HEK293 (cell line): ENCODE measurements around the gene ASIP.

Experiments used
- CTCF ChIA-PET: fragments of 350-600 bp; formaldehyde crosslinking; extraction: SDS; loops from one replicate; lab custom pipeline; 2021; ENCODE audit warnings: antibody characterized with exemption; lab: Yijun Ruan, JAX
- POLR2A ChIA-PET: fragments of 300-600 bp; formaldehyde crosslinking; extraction: SDS; loops from one replicate; lab custom pipeline; 2020; ENCODE audit warnings: antibody characterized with exemption, inconsistent platforms; lab: Yijun Ruan, JAX
- H3K27ac ChIP-seq: fragments of 200-500 bp; sonication (Bioruptor generic); 2 replicates; pipeline ENCODE4 v1.5.1; 2014; ENCODE audit warnings: low read depth, low read length, control low read depth, inconsistent platforms; ENCODE audit errors: extremely low read depth
- H3K36me3 ChIP-seq, 2 experiments: fragments of 200-500 bp in 1 of 2; sonication (Bioruptor generic) in 1 of 2; 1 replicate in 1 of 2; 2 replicates in 1 of 2; pipeline ENCODE4 v1.5.1; 2014 to 2017; ENCODE audit warnings: inconsistent platforms in 2 of 2, low read length in 2 of 2; ENCODE audit not compliant: control insufficient read depth in 2 of 2, insufficient read depth in 1 of 2
- H3K4me1 ChIP-seq: fragments of 200-500 bp; sonication (Bioruptor generic); 2 replicates; pipeline ENCODE4 v1.5.1; 2014; ENCODE audit warnings: mild to moderate bottlenecking, low read length, inconsistent platforms; ENCODE audit not compliant: control insufficient read depth, insufficient read depth
- H3K4me3 ChIP-seq: 2 replicates; pipeline ENCODE4 v1.5.1; 2011; ENCODE audit warnings: low read depth, mild to moderate bottlenecking, control low read depth, low read length, moderate library complexity
- H3K9me3 ChIP-seq: fragments of 200-500 bp; sonication (Bioruptor generic); 2 replicates; pipeline ENCODE4 v1.5.1; 2014; ENCODE audit warnings: low read depth, low read length, inconsistent platforms; ENCODE audit not compliant: control insufficient read depth, insufficient read depth
- ELK4 ChIP-seq: IDR thresholded peaks from 2 replicates; pipeline ENCODE4 v1.6.1; 2011; ENCODE audit warnings: mild to moderate bottlenecking, low read depth, low read length, borderline replicate concordance
- GLIS2 ChIP-seq: fragments of 450-650 bp; formaldehyde crosslinking; IDR thresholded peaks from 2 replicates; pipeline ENCODE4 v1.5.1; 2016; ENCODE audit warnings: missing biosample characterization, missing genetic modification characterization
- KLF1 ChIP-seq: fragments of 450-650 bp; formaldehyde crosslinking; IDR thresholded peaks from 2 replicates; pipeline ENCODE4 v1.5.1; 2016; ENCODE audit warnings: missing biosample characterization, missing genetic modification characterization
- KLF16 ChIP-seq: fragments of 450-650 bp; formaldehyde crosslinking; IDR thresholded peaks from 2 replicates; pipeline ENCODE4 v1.5.1; 2017; ENCODE audit warnings: missing biosample characterization, missing genetic modification characterization
- MEIS1 ChIP-seq: sonication (generic); formaldehyde crosslinking; IDR thresholded peaks from 2 replicates; pipeline ENCODE4 v1.8.1; 2022; ENCODE audit warnings: missing genetic modification reagents, mild to moderate bottlenecking, borderline replicate concordance
- MZF1 ChIP-seq: fragments of 450-650 bp; formaldehyde crosslinking; IDR thresholded peaks from 2 replicates; pipeline ENCODE4 v1.5.1; 2017; ENCODE audit warnings: missing biosample characterization, missing genetic modification characterization, borderline replicate concordance
- PRDM4 ChIP-seq: fragments of 450-650 bp; formaldehyde crosslinking; IDR thresholded peaks from 2 replicates; pipeline ENCODE4 v1.5.1; 2017; ENCODE audit warnings: missing biosample characterization, missing genetic modification characterization
- RBAK ChIP-seq: fragments of 450-650 bp; formaldehyde crosslinking; IDR thresholded peaks from 2 replicates; pipeline ENCODE4 v1.5.1; 2016; ENCODE audit warnings: missing biosample characterization, missing genetic modification characterization
- ZBTB49 ChIP-seq: fragments of 450-650 bp; formaldehyde crosslinking; IDR thresholded peaks from 2 replicates; pipeline ENCODE4 v1.5.1; 2016; ENCODE audit warnings: missing biosample characterization, missing genetic modification characterization, low read depth
- ZBTB8A ChIP-seq: fragments of 450-650 bp; formaldehyde crosslinking; IDR thresholded peaks from 2 replicates; pipeline ENCODE4 v1.5.1; 2016; ENCODE audit warnings: missing biosample characterization, missing genetic modification characterization
- ZFP3 ChIP-seq: fragments of 450-650 bp; formaldehyde crosslinking; IDR thresholded peaks from 2 replicates; pipeline ENCODE4 v1.5.1; 2016; ENCODE audit warnings: low read depth, missing biosample characterization, missing genetic modification characterization
- ZFP69B ChIP-seq: fragments of 450-650 bp; formaldehyde crosslinking; IDR thresholded peaks from 2 replicates; pipeline ENCODE4 v1.5.1; 2016; ENCODE audit warnings: missing biosample characterization, missing genetic modification characterization
- ZNF132 ChIP-seq: fragments of 450-650 bp; formaldehyde crosslinking; IDR thresholded peaks from 2 replicates; pipeline ENCODE4 v1.5.1; 2017; ENCODE audit warnings: missing biosample characterization, missing genetic modification characterization, borderline replicate concordance
- ZNF133 ChIP-seq: fragments of 450-650 bp; formaldehyde crosslinking; IDR thresholded peaks from 2 replicates; pipeline ENCODE4 v1.5.1; 2016; ENCODE audit warnings: missing biosample characterization, missing genetic modification characterization
- ZNF157 ChIP-seq: fragments of 450-650 bp; formaldehyde crosslinking; IDR thresholded peaks from 2 replicates; pipeline ENCODE4 v1.5.1; 2016; ENCODE audit warnings: missing biosample characterization, missing genetic modification characterization
- ZNF174 ChIP-seq: fragments of 450-650 bp; formaldehyde crosslinking; IDR thresholded peaks from 2 replicates; pipeline ENCODE4 v1.5.0; 2017; ENCODE audit warnings: missing biosample characterization, mild to moderate bottlenecking, missing genetic modification characterization
- ZNF211 ChIP-seq: fragments of 450-650 bp; formaldehyde crosslinking; IDR thresholded peaks from 2 replicates; pipeline ENCODE4 v1.5.1; 2016; ENCODE audit warnings: low read depth, missing biosample characterization, missing genetic modification characterization
- ZNF26 ChIP-seq: fragments of 450-650 bp; formaldehyde crosslinking; IDR thresholded peaks from 2 replicates; pipeline ENCODE4 v1.5.1; 2016; ENCODE audit warnings: missing biosample characterization, missing genetic modification characterization
- ZNF350 ChIP-seq: fragments of 450-650 bp; formaldehyde crosslinking; IDR thresholded peaks from 2 replicates; pipeline ENCODE4 v1.5.0; 2017; ENCODE audit warnings: missing biosample characterization, mild to moderate bottlenecking, missing genetic modification characterization
- ZNF548 ChIP-seq: fragments of 450-650 bp; formaldehyde crosslinking; IDR thresholded peaks from 2 replicates; pipeline ENCODE4 v1.5.1; 2016; ENCODE audit warnings: missing biosample characterization, missing genetic modification characterization
- ZNF626 ChIP-seq: fragments of 450-650 bp; sonication (Bioruptor Pico); formaldehyde crosslinking; IDR thresholded peaks from 2 replicates; pipeline ENCODE4 v1.5.1; 2018; ENCODE audit warnings: missing biosample characterization, missing genetic modification characterization, inconsistent platforms
- ZNF654 ChIP-seq: fragments of 450-650 bp; formaldehyde crosslinking; IDR thresholded peaks from 2 replicates; pipeline ENCODE4 v1.5.1; 2016; ENCODE audit warnings: low read depth, missing biosample characterization, missing genetic modification characterization
- ZNF777 ChIP-seq: fragments of 450-650 bp; formaldehyde crosslinking; IDR thresholded peaks from 2 replicates; pipeline ENCODE4 v1.5.1; 2017; ENCODE audit warnings: missing biosample characterization, missing genetic modification characterization, borderline replicate concordance
- ZSCAN18 ChIP-seq: fragments of 450-650 bp; formaldehyde crosslinking; IDR thresholded peaks from 2 replicates; pipeline ENCODE4 v1.5.1; 2016; ENCODE audit warnings: missing biosample characterization, missing genetic modification characterization
- ZSCAN23 ChIP-seq: fragments of 450-650 bp; formaldehyde crosslinking; IDR thresholded peaks from 2 replicates; pipeline ENCODE4 v1.5.1; 2016; ENCODE audit warnings: missing biosample characterization, missing genetic modification characterization
- ZXDB ChIP-seq: fragments of 450-650 bp; formaldehyde crosslinking; IDR thresholded peaks from 2 replicates; pipeline ENCODE4 v1.5.1; 2016; ENCODE audit warnings: missing biosample characterization, missing genetic modification characterization

The ASIP gene

GRCh38 chr20:34312544-34313217, 71.5 kb downstream of the ASIP start:
- no peaks in the 10 kb centered on the region for H3K4me1 ChIP-seq
- CTCF ChIA-PET, result interaction anchor here (0.5 to 5.0 kb wide), 94 partner anchors 8 to 547 kb away, joined by 3 to 116 read pairs (median 5); partner anchors contain the start of genes AHCY, DYNLRB1 and ITCH
- H3K4me3 ChIP-seq, result peak overlapping the region; percentile 34
- POLR2A ChIA-PET, result interaction anchor here (0.6 to 2.7 kb wide), 6 partner anchors 10 to 439 kb away, joined by 3 to 17 read pairs (median 10); partner anchors contain the start of genes AHCY, DYNLRB1 and ITCH
- no peak overlapping the region for H3K27ac ChIP-seq
- H3K36me3 ChIP-seq, result no peaks in the 10 kb centered on the region
- no peaks in the 10 kb centered on the region for H3K9me3 ChIP-seq
- no peak for TF ChIP-seq ZNF548 (tag by site-specific recombination)
- peak; percentile 18; the same call in 1 of the 2 replicates for TF ChIP-seq KLF1 (tag by site-specific recombination)
- TF ChIP-seq KLF16 (tag by site-specific recombination), result no peak
- peak; percentile 63 for TF ChIP-seq ZXDB (tag by site-specific recombination)
- no peak for TF ChIP-seq ZNF132
- no peak for TF ChIP-seq ZNF133 (tag by site-specific recombination)
- TF ChIP-seq ZSCAN18 (tag by site-specific recombination), result no peak
- no peak for TF ChIP-seq ZNF174 (tag by site-specific recombination)
- no peak for TF ChIP-seq GLIS2 (tag by site-specific recombination)
- TF ChIP-seq MEIS1 (CRISPR knock-in tag), result no peak
- TF ChIP-seq ZFP69B (tag by site-specific recombination), result no peak; the same call in 1 of the 2 replicates
- no peak for TF ChIP-seq ZNF211
- no peak for TF ChIP-seq ZNF26
- TF ChIP-seq PRDM4 (tag by site-specific recombination), result no peak
- TF ChIP-seq ZNF350 (tag by site-specific recombination), result no peak
- TF ChIP-seq ZNF654 (tag by site-specific recombination), result peak; percentile 100
- no peak for TF ChIP-seq RBAK (tag by site-specific recombination)
- no peak for TF ChIP-seq MZF1 (tag by site-specific recombination)
- TF ChIP-seq ZNF626 (tag by site-specific recombination), result no peak
- TF ChIP-seq ZFP3 (tag by site-specific recombination), result no peak
- TF ChIP-seq ZSCAN23 (tag by site-specific recombination), result 0 out of 2 replicates have a peak, but pooled peaks have one; percentile 60
- TF ChIP-seq ZBTB8A (tag by site-specific recombination), result peak; percentile 56; the same call in 1 of the 2 replicates
- TF ChIP-seq ZNF777 (tag by site-specific recombination), result no peak
- no peak for TF ChIP-seq ZNF157 (tag by site-specific recombination)
- TF ChIP-seq ELK4, result no peak
- no peak for TF ChIP-seq ZBTB49
